ENCODE data around the gene RSBN1. TPM values are rescaled to one million over a fixed set of nuclear protein-coding genes. Genes with fewer than 3 reads are reported as not detected.

RSBN1 gene
- total and polyA plus RNA-seq, 9 of the 15 experiments (the other 6 are each of a cell fraction or from before 2014, with no cell fraction given) = 4.5 to 24.3 (median 13.0) TPM

GRCh38 chr1:113858418-113858817, 46.1 kb upstream of the RSBN1 start (continued):
- no peak for TF ChIP-seq CTCF (IDR thresholded peaks at IDR 0.05 in 2 of 3, conservative IDR thresholded peaks at IDR 0.05 in 1 of 3; ENCODE audit: insufficient read depth in 2 of 3, low read depth in 1 of 3, low read length in 3 of 3)
- TF ChIP-seq WHSC1 (IDR thresholded peaks at IDR 0.05; ENCODE audit: low read length) = no peak
- no peak for TF ChIP-seq TAF15 (IDR thresholded peaks at IDR 0.05; ENCODE audit: low read depth, low read length)
- TF ChIP-seq NCOR1 (IDR thresholded peaks at IDR 0.05) = no peak
- no peak for TF ChIP-seq DEAF1 (CRISPR knock-in tag; IDR thresholded peaks at IDR 0.05)
- no peak for TF ChIP-seq GMEB1 (CRISPR knock-in tag; IDR thresholded peaks at IDR 0.05)
- TF ChIP-seq SMARCB1 (IDR thresholded peaks at IDR 0.05; ENCODE audit: insufficient read length, low read depth) = no peak
